Esophagus muscularis mucosa (tissue), 3 donors: ENCODE measurements around the gene DLL1.

Experiments used
- CTCF ChIP-seq, 3 experiments: fragments of 200-600 bp in 2 of 3; fragments of 450-650 bp in 1 of 3; sonication (generic) in 2 of 3; IDR thresholded peaks; one replicate each; pipeline ENCODE4 v1.5.1; 2017 to 2019; ENCODE audit warnings: antibody characterized with exemption in 3 of 3, mild to moderate bottlenecking in 2 of 3, moderate library complexity in 1 of 3
- POLR2A ChIP-seq: fragments of 450-650 bp; IDR thresholded peaks from one replicate; pipeline ENCODE4 v1.6.1; 2017; ENCODE audit warnings: antibody characterized with exemption, moderate library complexity, mild to moderate bottlenecking, low read depth

GRCh38 chr6:170267688-170268087 is 23.2 kb downstream of the DLL1 start:
- TF ChIP-seq CTCF (IDR thresholded peaks at IDR 0.05) (no peak), POLR2A (no peak)
